Measurements from ENCODE around the gene ACIN1. TPM values are rescaled to one million over a fixed set of nuclear protein-coding genes. Genes with fewer than 3 reads are reported as not detected.

ACIN1 gene
- total and polyA plus RNA-seq, 2 of the 13 experiments (the other 11 are each of a cell fraction or from before 2014, with no cell fraction given): 165 to 183 TPM

GRCh38 chr14:23071244-23071920 lies 23.6 kb downstream of the ACIN1 start (continued):
- TF ChIP-seq AGO2 (optimal IDR thresholded peaks at IDR 0.05; ENCODE audit: low read depth, low read length) (peak; percentile 95), ZNF749 (CRISPR knock-in tag; IDR thresholded peaks at IDR 0.05; ENCODE audit: borderline replicate concordance) (no peak; the same call in 1 of the 2 replicates), NFIC (IDR thresholded peaks at IDR 0.05; ENCODE audit: low read length) (peak; percentile 21; the same call in 1 of the 2 replicates), SIN3A (IDR thresholded peaks at IDR 0.05; ENCODE audit: borderline replicate concordance, low read depth, low read length) (peak; percentile 88), ZNF382 (CRISPR knock-in tag; IDR thresholded peaks at IDR 0.05; ENCODE audit: borderline replicate concordance) (no peak), IKZF4 (CRISPR knock-in tag; IDR thresholded peaks at IDR 0.05; ENCODE audit: borderline replicate concordance, low read depth, not compliant biosample characterization) (peak; percentile 89), ZMAT5 (CRISPR knock-in tag; IDR thresholded peaks at IDR 0.05; ENCODE audit: borderline replicate concordance, low read depth) (no peak), ZNF704 (CRISPR knock-in tag; IDR thresholded peaks at IDR 0.05; ENCODE audit: borderline replicate concordance) (no peak), NFYB (CRISPR knock-in tag; IDR thresholded peaks at IDR 0.05) (peak; percentile 35; the same call in 1 of the 2 replicates), DMAP1 (CRISPR knock-in tag; IDR thresholded peaks at IDR 0.05) (peak; percentile 80; the same call in 1 of the 2 replicates), ZNF770 (CRISPR knock-in tag; IDR thresholded peaks at IDR 0.05) (peak; percentile 74), YEATS4 (CRISPR knock-in tag; IDR thresholded peaks at IDR 0.05; ENCODE audit: borderline replicate concordance) (peak; percentile 81), DNMT3B (CRISPR knock-in tag; conservative IDR thresholded peaks at IDR 0.05) (no peak; the same call in 1 of the 2 replicates), ZNF567 (CRISPR knock-in tag; IDR thresholded peaks at IDR 0.05; ENCODE audit: borderline replicate concordance) (no peak), KDM5B (CRISPR knock-in tag; IDR thresholded peaks at IDR 0.05; ENCODE audit: borderline replicate concordance) (peak; percentile 86; the same call in 1 of the 2 replicates), ZBTB37 (CRISPR knock-in tag; IDR thresholded peaks at IDR 0.05) (0 out of 2 replicates have a peak, but pooled peaks have one; percentile 56), DNMT1 (CRISPR knock-in tag; IDR thresholded peaks at IDR 0.05) (0 out of 2 replicates have a peak, but pooled peaks have one; percentile 16), ZNF3 (CRISPR knock-in tag; IDR thresholded peaks at IDR 0.05) (0 out of 2 replicates have a peak, but pooled peaks have one; percentile 3), ESRRA (CRISPR knock-in tag; IDR thresholded peaks at IDR 0.05; ENCODE audit: low read depth) (peak; percentile 61; the same call in 1 of the 2 replicates), ZNF615 (CRISPR knock-in tag; IDR thresholded peaks at IDR 0.05; ENCODE audit: borderline replicate concordance) (peak; percentile 98), NFKB2 (CRISPR knock-in tag; IDR thresholded peaks at IDR 0.05; ENCODE audit: borderline replicate concordance) (peak; percentile 86; the same call in 1 of the 2 replicates), SP4 (CRISPR knock-in tag; IDR thresholded peaks at IDR 0.05) (peak; percentile 67; the same call in 1 of the 2 replicates), SP140L (CRISPR knock-in tag; IDR thresholded peaks at IDR 0.05; ENCODE audit: borderline replicate concordance) (0 out of 2 replicates have a peak, but pooled peaks have one; percentile 83), RAD21 (CRISPR knock-in tag; IDR thresholded peaks at IDR 0.05) (peak; percentile 55), ZNF781 (CRISPR knock-in tag; IDR thresholded peaks at IDR 0.05; ENCODE audit: borderline replicate concordance, not compliant biosample characterization) (peak; percentile 89)

All from HepG2 (cell line).